Glomerular endothelial cell (primary cell): ENCODE results near the gene PELI3. TPM values are rescaled to one million over a fixed set of nuclear protein-coding genes. Genes with fewer than 3 reads are reported as not detected.
A peak's percentile ranks its signal among the peaks of the same experiment; 100 is the strongest.

Source experiments
- DNase-seq: peaks from one replicate; pipeline ENCODE4 v3.0.0-alpha.2; 2011; ENCODE audit warnings: low read depth, low spot score; ENCODE audit errors: extremely low read depth
- total RNA-seq: library from RNA; depleted of rRNA; stranded (reverse); fragments of >200 nt; gene quantifications from 2 replicates; pipeline ENCODE4 v1.2.3, GENCODE V29; 2015

Gene PELI3
- total RNA-seq, 1 donor from 2014 or later = 4.8 TPM

- no peak for DNase-seq
Measured at GRCh38 chr11:66473608-66474515, 7.2 kb downstream of the PELI3 start.

- DNase-seq = no peak
Measured at GRCh38 chr11:66475349-66476172, 8.9 kb downstream of the PELI3 start.

- DNase-seq = no peak
Measured at GRCh38 chr11:66476173-66476840, 9.6 kb downstream of the PELI3 start.

GRCh38 chr11:66476841-66477251 is 10.1 kb downstream of the PELI3 start:
- DNase-seq = no peak

- no peak for DNase-seq
Measured at GRCh38 chr11:66477263-66478201, 10.8 kb downstream of the PELI3 start.

GRCh38 chr11:66478729-66479393 is 12.2 kb downstream of the PELI3 start:
- no peak for DNase-seq

- no peak for DNase-seq
Measured at GRCh38 chr11:66479394-66480116, 12.8 kb downstream of the PELI3 start.

- peak; percentile 61 for DNase-seq
Measured at GRCh38 chr11:66480117-66480938, 13.6 kb downstream of the PELI3 start, which contains the start of gene DPP3. Gene DPP3 (plus strand): TSS chr11:66480434. CDS start chr11:66482201, 1,767 bp downstream.

- no peak for DNase-seq
Measured at GRCh38 chr11:66484806-66485380, 18.2 kb downstream of the PELI3 start.

- no peak for DNase-seq
Measured at GRCh38 chr11:66488957-66489356, 22.3 kb downstream of the PELI3 start.

- no peak for DNase-seq
Measured at GRCh38 chr11:66489636-66490035, 22.9 kb downstream of the PELI3 start.

GRCh38 chr11:66491315-66491935 is 24.7 kb downstream of the PELI3 start:
- no peak for DNase-seq

- DNase-seq = no peak
Measured at GRCh38 chr11:66492161-66492865, 25.6 kb downstream of the PELI3 start.

- no peak for DNase-seq
Measured at GRCh38 chr11:66493130-66493529, 26.4 kb downstream of the PELI3 start.

- no peak for DNase-seq
Measured at GRCh38 chr11:66494458-66494857, 27.8 kb downstream of the PELI3 start.

- no peak for DNase-seq
Measured at GRCh38 chr11:66494935-66495334, 28.2 kb downstream of the PELI3 start.
